ENCODE measurements around the gene RHBDL1. TPM values are rescaled to one million over a fixed set of nuclear protein-coding genes. Genes with fewer than 3 reads are reported as not detected.

The RHBDL1 gene
- total RNA-seq, 5 donors from 2014 or later (not counting 1 experiment from before 2014, with no cell fraction given), result 2.0 to 3.6 (median 2.5) TPM

- peak within 1 kb of the TSS; percentile 94 to 99 (median 95) for H3K4me3 Mint-ChIP-seq
- peaks cover 9 to 40% of the 10 kb centered on the region in 2 experiments for H3K4me1 ChIP-seq (ENCODE audit: control insufficient read depth in 1 of 2, extremely low read depth in 1 of 2, insufficient read depth in 2 of 2, low read length in 2 of 2)
- WGBS (ENCODE audit: insufficient coverage), result under 1% methylated on average over 90 of the region's 91 CpGs
- H3K4me1 Mint-ChIP-seq, result peaks cover 7 to 8% (median 8%) of the 10 kb centered on the region in 3 donors
- H3K27me3 Mint-ChIP-seq, result peaks cover 0 to 3% of the 10 kb centered on the region in 2 donors
- ChIA-PET CTCF (interaction anchor here in 1 of 2 donors (1.1 to 1.2 kb wide), 2 partner anchors 48 to 57 kb away, joined by 3 read pairs; no protein-coding TSS in a partner anchor), POLR2A (no interaction called here)
- DNase-seq (peak; percentile 87 to 96 (median 92)), ATAC-seq (replicated peaks in 1 of 4) (peak; percentile 85 to 88 (median 87))
- H3K4me3 ChIP-seq (ENCODE audit: control insufficient read depth in 1 of 2, extremely low read depth in 1 of 2, low read length in 1 of 2), result peak within 1 kb of the TSS; percentile 87 to 96
- peak within 1 kb of the TSS; percentile 97 to 98 for H3K27ac Mint-ChIP-seq
- no peaks in the 10 kb centered on the region for H3K36me3 Mint-ChIP-seq
- peaks cover 5 to 9% of the 10 kb centered on the region in 2 donors for H3K36me3 ChIP-seq (ENCODE audit: control insufficient read depth in 2 of 2, extremely low read depth in 1 of 2, insufficient read depth in 1 of 2, low read length in 1 of 2)
- no peaks in the 10 kb centered on the region for H3K9me3 Mint-ChIP-seq
- no peaks in the 10 kb centered on the region for H3K27me3 ChIP-seq (replicated peaks in 1 of 2; ENCODE audit: control insufficient read depth in 2 of 2, extremely low read depth in 1 of 2, insufficient read depth in 2 of 2, low read length in 1 of 2)
- H3K27ac ChIP-seq (ENCODE audit: low read length), result peak within 1 kb of the TSS; percentile 78
- no peaks in the 10 kb centered on the region for H3K9me3 ChIP-seq
These were observed 39.0 kb upstream of the RHBDL1 start, which contains the start of gene METTL26 for GRCh38 chr16:636206-637080. Gene METTL26 (minus strand): TSS chr16:636305. CDS start chr16:636290, 15 bp downstream.

DNA sequence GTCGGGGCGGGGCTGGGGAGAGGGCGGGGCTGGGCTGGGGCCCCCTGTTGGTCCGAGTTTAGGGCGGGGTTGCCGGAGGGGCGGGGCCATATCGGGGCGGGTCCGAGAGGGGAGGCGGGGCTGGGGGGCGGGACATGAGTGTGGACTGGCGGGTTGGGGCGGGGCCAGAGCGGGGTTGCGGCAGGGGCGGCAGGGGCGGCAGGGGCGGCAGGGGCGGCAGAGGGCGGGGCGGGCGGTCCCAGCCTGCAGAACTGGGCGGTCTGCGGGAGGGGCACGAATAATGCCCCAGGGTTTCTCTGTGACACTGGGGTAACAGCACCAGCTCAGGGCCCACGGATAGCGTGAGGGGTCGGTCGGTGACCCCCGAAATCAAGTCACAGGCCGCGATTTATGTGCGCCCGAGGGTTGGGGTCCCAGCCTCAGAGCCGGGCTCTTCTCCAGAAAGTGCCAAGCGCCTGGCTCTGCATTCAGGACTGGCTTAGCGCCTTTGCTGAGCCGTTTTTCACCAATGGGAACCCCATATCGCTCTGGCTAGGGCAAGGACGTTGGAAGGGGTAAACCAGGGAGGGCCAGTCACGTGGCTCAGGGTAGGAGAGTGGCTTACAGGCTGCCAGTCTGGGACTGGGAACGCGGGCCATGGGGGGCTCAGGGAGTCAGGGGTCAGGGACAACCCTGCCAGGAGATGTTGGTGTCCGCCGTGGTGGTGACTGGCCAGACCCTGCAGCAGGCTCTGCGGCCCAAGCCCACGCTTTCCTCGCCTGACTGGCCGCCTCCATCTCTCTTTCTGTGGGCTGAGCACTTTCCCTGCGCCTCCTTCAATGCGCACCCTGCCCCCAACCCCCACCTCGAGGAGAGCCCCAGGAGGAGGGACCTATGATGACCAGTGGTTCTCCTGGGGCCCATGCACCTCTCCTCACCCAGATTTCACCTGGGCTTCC lies 38.1 kb upstream of the RHBDL1 start:
- H3K4me3 Mint-ChIP-seq, result peak overlapping the region; percentile 94 to 99 (median 95)
- H3K4me1 Mint-ChIP-seq, result peaks cover 7 to 8% (median 8%) of the 10 kb centered on the region in 3 donors
- peak overlapping the region; percentile 87 to 96 for H3K4me3 ChIP-seq (ENCODE audit: control insufficient read depth in 1 of 2, extremely low read depth in 1 of 2, low read length in 1 of 2)
- no peaks in the 10 kb centered on the region for H3K9me3 ChIP-seq
- DNase-seq (peak in 32 of 35 experiments; percentile 29 to 90 (median 81)), ATAC-seq (replicated peaks in 1 of 4) (peak; percentile 55 to 68 (median 64))
- no peak overlapping the region for H3K27ac ChIP-seq (ENCODE audit: low read length)
- H3K36me3 Mint-ChIP-seq, result no peaks in the 10 kb centered on the region
- peaks cover 0 to 3% of the 10 kb centered on the region in 2 donors for H3K27me3 Mint-ChIP-seq
- H3K4me1 ChIP-seq (ENCODE audit: control insufficient read depth in 1 of 2, extremely low read depth in 1 of 2, insufficient read depth in 2 of 2, low read length in 2 of 2), result peaks cover 9 to 42% of the 10 kb centered on the region in 2 experiments
- peak overlapping the region in 1 of 2 donors; percentile 97 for H3K27ac Mint-ChIP-seq
- H3K27me3 ChIP-seq (replicated peaks in 1 of 2; ENCODE audit: control insufficient read depth in 2 of 2, extremely low read depth in 1 of 2, insufficient read depth in 2 of 2, low read length in 1 of 2), result no peaks in the 10 kb centered on the region
- 31% methylated on average over 40 of the region's 53 CpGs for WGBS (ENCODE audit: insufficient coverage)
- ChIA-PET CTCF (interaction anchor here in 1 of 2 donors (1.1 kb wide), 1 partner anchor 49 kb away, joined by 3 read pairs; no protein-coding TSS in a partner anchor), POLR2A (no interaction called here)
- H3K9me3 Mint-ChIP-seq, result no peaks in the 10 kb centered on the region
- peaks cover 5 to 9% of the 10 kb centered on the region in 2 donors for H3K36me3 ChIP-seq (ENCODE audit: control insufficient read depth in 2 of 2, extremely low read depth in 1 of 2, insufficient read depth in 1 of 2, low read length in 1 of 2)

GRCh38 chr16:638034-638543 lies 37.4 kb upstream of the RHBDL1 start:
- 90% methylated on average over 11 of the region's 15 CpGs for WGBS (ENCODE audit: insufficient coverage)
- Mint-ChIP-seq H3K36me3 (no peaks in the 10 kb centered on the region), H3K9me3 (no peaks in the 10 kb centered on the region), H3K4me1 (peaks cover 7 to 13% (median 13%) of the 10 kb centered on the region in 3 donors), H3K4me3 (peak overlapping the region; percentile 3 to 99 (median 34)), H3K27me3 (peaks cover 0 to 3% of the 10 kb centered on the region in 2 donors), H3K27ac (no peak overlapping the region)
- Histone ChIP-seq H3K27ac (ENCODE audit: low read length) (no peak overlapping the region), H3K4me1 (ENCODE audit: control insufficient read depth in 1 of 2, extremely low read depth in 1 of 2, insufficient read depth in 2 of 2, low read length in 2 of 2) (peaks cover 9 to 49% of the 10 kb centered on the region in 2 experiments), H3K36me3 (ENCODE audit: control insufficient read depth in 2 of 2, extremely low read depth in 1 of 2, insufficient read depth in 1 of 2, low read length in 1 of 2) (peaks cover 5 to 9% of the 10 kb centered on the region in 2 donors), H3K27me3 (replicated peaks in 1 of 2; ENCODE audit: control insufficient read depth in 2 of 2, extremely low read depth in 1 of 2, insufficient read depth in 2 of 2, low read length in 1 of 2) (no peaks in the 10 kb centered on the region), H3K9me3 (no peaks in the 10 kb centered on the region), H3K4me3 (ENCODE audit: control insufficient read depth in 1 of 2, extremely low read depth in 1 of 2, low read length in 1 of 2) (no peak overlapping the region)
- no peak for ATAC-seq (replicated peaks in 1 of 4)
- CTCF ChIA-PET, result no interaction called here
- POLR2A ChIA-PET, result no interaction called here
- DNase-seq, result no peak

DNA sequence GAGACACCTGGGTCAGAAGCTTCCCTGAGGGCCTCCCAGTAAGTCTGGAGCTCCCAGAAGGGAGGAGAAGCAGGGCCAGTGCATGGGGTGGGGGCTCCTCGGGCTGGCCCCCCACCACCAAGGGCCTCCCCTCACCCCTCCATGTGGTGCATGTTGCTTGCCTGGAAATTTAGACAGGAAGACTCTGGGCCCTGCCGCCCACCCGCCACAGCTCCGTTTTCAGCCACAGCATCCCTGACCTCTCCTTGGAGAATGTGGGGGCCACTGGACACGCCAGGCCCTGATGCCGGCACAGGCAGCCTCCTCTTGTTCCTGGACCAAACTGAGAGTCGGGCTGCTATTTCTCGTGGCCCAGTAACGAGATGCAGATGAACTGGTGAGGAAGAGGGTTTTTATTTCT lies 36.6 kb upstream of the RHBDL1 start:
- Mint-ChIP-seq H3K4me3 (no peak overlapping the region), H3K9me3 (no peaks in the 10 kb centered on the region), H3K27me3 (peaks cover 0 to 3% of the 10 kb centered on the region in 2 donors), H3K4me1 (peaks cover 8 to 17% (median 16%) of the 10 kb centered on the region in 3 donors), H3K27ac (no peak overlapping the region), H3K36me3 (no peaks in the 10 kb centered on the region)
- Histone ChIP-seq H3K4me1 (ENCODE audit: control insufficient read depth in 1 of 2, extremely low read depth in 1 of 2, insufficient read depth in 2 of 2, low read length in 2 of 2) (peaks cover 9 to 51% of the 10 kb centered on the region in 2 experiments), H3K9me3 (no peaks in the 10 kb centered on the region), H3K27ac (ENCODE audit: low read length) (no peak overlapping the region), H3K27me3 (replicated peaks in 1 of 2; ENCODE audit: control insufficient read depth in 2 of 2, extremely low read depth in 1 of 2, insufficient read depth in 2 of 2, low read length in 1 of 2) (no peaks in the 10 kb centered on the region), H3K4me3 (ENCODE audit: control insufficient read depth in 1 of 2, extremely low read depth in 1 of 2, low read length in 1 of 2) (no peak overlapping the region), H3K36me3 (ENCODE audit: control insufficient read depth in 2 of 2, extremely low read depth in 1 of 2, insufficient read depth in 1 of 2, low read length in 1 of 2) (peaks cover 5% of the 10 kb centered on the region in 2 donors)
- DNase-seq (no peak), ATAC-seq (replicated peaks in 1 of 4) (no peak)
- POLR2A ChIA-PET, result no interaction called here
- CTCF ChIA-PET, result no interaction called here
- 98% methylated on average over 4 of the region's 9 CpGs for WGBS (ENCODE audit: insufficient coverage)

DNA sequence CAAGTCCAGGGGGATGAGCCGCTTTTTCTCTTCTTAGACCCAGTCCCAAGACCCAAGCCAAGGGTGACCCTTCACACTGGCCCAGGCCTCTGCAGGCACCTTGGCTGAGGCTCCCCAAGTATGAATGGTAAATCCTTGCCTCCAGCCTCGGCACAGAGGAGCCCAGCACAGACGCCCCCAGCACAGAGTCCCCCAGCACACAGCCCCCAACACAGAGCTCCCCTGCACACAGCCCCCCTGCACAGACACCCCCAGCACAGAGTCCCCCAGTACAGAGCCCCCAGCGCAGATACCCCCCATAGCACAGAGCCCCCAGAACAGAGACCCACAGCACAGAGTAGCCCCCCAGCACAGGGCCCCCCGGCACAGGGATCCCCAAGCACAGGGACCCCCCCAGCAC lies 34.9 kb upstream of the RHBDL1 start:
- Mint-ChIP-seq H3K4me1 (peaks cover 15 to 23% (median 16%) of the 10 kb centered on the region in 3 donors), H3K9me3 (no peaks in the 10 kb centered on the region), H3K27me3 (peaks cover 0 to 3% of the 10 kb centered on the region in 2 donors), H3K36me3 (no peaks in the 10 kb centered on the region), H3K27ac (no peak overlapping the region), H3K4me3 (peak overlapping the region in 1 of 3 donors; percentile 57)
- no peak overlapping the region for H3K27ac ChIP-seq (ENCODE audit: low read length)
- CTCF ChIA-PET, result no interaction called here
- ATAC-seq (replicated peaks in 1 of 4) (no peak), DNase-seq (no peak)
- 100% methylated on average over 2 of the region's 5 CpGs for WGBS (ENCODE audit: insufficient coverage)
- H3K36me3 ChIP-seq (ENCODE audit: control insufficient read depth in 2 of 2, extremely low read depth in 1 of 2, insufficient read depth in 1 of 2, low read length in 1 of 2), result no peaks in the 10 kb centered on the region
- H3K27me3 ChIP-seq (replicated peaks in 1 of 2; ENCODE audit: control insufficient read depth in 2 of 2, extremely low read depth in 1 of 2, insufficient read depth in 2 of 2, low read length in 1 of 2), result no peaks in the 10 kb centered on the region
- H3K9me3 ChIP-seq, result no peaks in the 10 kb centered on the region
- POLR2A ChIA-PET, result no interaction called here
- peaks cover 4 to 37% of the 10 kb centered on the region in 2 experiments for H3K4me1 ChIP-seq (ENCODE audit: control insufficient read depth in 1 of 2, extremely low read depth in 1 of 2, insufficient read depth in 2 of 2, low read length in 2 of 2)
- H3K4me3 ChIP-seq (ENCODE audit: control insufficient read depth in 1 of 2, extremely low read depth in 1 of 2, low read length in 1 of 2), result no peak overlapping the region
